Bladder microvascular endothelial cell (primary cell): ENCODE data around the gene LARP1B. TPM values are rescaled to one million over a fixed set of nuclear protein-coding genes. Genes with fewer than 3 reads are reported as not detected.

Experiments used
- total RNA-seq: library from RNA; depleted of rRNA; stranded (reverse); fragments of >200 nt; gene quantifications from 2 replicates; pipeline ENCODE4 v1.2.3, GENCODE V29; 2014

LARP1B gene
- 16.7 and 35.9 TPM in 2 replicates for total RNA-seq

GRCh38 chr4:128060699-128061565 lies at the start of gene LARP1B:
LARP1B (plus strand) TSS chr4:128061312; CDS start chr4:128074952, 13,640 bp downstream.

Other genes starting within 250 kb of the LARP1B start
- gene PLK4, start 180.4 kb upstream of the LARP1B start, total RNA-seq = 14.0 and 17.5 TPM in 2 replicates
- 10.2 and 24.3 TPM in 2 replicates for gene MFSD8, start 96.1 kb upstream of the LARP1B start, total RNA-seq
- gene ABHD18, start 95.9 kb upstream of the LARP1B start, total RNA-seq = 4.9 and 8.6 TPM in 2 replicates
- 11.0 and 90.6 TPM in 2 replicates for gene PGRMC2, start 226.5 kb downstream of the LARP1B start, total RNA-seq